HK-2 (cell line): ENCODE data around the gene PRKN.

Experiments used
- DNase-seq: peaks from one replicate; pipeline ENCODE4 v3.0.0-alpha.2; 2018; ENCODE audit not compliant: unreplicated experiment

Gene PRKN

DNA sequence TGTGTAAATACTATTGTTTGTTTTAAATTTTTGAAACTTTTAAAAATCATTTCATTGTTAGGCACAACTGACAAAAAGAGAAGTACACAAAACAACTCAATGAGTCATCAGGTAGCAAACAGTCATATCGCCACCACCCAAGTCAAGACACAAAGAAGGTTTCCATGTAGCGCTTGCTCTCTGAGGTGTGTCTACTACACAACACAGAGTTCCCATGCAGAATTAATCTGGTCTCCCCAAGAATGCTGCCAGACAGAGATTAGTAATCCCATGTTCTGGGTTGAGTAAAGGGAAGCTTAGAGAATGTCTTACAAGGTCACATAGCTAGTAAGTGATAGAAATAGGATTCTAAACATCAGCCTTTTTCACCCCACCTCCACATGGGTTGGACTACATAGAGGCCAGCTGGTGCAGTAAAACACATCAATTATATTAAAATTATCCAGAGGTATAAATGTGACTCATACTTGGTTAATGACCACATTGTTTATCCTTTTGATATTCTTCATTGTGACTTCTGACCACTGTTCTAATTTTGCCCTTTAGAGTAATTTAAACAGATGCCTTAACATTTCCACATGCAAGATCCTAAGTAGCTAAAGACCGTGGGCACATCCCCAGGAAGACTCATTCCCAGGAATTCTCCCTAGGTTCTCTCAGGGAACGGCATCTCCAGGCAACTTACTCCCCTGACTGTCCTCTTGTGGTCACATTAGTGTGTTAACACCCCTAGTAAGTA is 413.5 kb downstream of the PRKN start:
- DNase-seq = no peak

DNA sequence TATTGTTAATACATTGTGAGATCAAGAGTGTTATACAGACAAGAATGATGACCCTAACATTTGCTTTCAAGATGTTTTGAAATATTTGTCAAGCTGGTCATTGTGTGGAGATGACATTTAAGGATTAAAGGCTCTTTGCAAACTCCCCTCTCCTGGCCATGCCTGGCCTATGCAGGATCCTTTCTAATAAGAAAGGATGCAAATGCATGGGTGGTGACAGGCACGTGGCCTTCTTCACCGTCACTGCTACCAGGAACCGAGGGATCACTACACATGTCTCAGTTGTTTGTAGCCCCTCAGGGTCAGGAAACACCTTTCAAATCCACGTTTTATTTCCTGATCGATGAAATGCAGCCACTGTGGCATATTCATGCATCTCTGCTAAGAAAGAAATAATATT is 419.7 kb downstream of the PRKN start:
- DNase-seq = no peak

DNA sequence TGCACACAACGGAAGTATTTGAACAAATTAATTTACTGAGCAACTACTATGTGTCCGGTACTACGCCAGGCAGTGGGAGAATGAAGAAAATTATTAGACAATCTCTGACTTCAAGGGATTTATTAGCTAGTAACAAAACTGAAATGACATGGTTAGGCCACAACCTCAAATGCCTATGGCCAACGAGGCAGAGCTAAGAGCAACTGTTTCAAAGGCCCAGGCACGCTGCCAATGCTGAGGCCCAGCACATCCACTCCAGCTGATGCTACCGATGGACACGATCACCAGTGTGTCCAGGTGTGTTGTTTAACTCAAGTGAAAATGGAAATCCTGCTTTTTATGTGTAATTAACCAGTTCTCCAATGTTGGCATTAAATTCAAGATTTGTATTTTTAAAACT is 420.9 kb downstream of the PRKN start:
- DNase-seq = peak; percentile 24

DNA sequence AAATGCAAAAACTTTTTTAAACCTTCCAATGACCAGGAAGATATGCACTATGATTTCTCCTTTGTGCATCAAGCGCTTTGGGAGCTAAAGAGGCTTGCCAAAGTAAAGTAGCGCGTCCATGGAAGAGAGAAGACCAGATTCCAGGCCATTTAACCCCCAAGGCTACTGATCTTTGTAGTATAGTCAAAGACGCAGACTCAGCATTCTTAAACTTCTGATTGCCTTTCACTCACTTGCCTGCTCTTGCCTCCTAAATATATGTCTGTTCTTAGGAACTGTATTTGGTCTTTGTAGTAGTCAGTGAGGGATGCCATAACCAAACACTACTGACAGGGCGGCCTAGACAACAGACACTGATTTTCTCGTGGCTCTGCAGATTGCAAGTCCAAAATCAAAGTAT is 426.4 kb downstream of the PRKN start:
- no peak for DNase-seq

DNA sequence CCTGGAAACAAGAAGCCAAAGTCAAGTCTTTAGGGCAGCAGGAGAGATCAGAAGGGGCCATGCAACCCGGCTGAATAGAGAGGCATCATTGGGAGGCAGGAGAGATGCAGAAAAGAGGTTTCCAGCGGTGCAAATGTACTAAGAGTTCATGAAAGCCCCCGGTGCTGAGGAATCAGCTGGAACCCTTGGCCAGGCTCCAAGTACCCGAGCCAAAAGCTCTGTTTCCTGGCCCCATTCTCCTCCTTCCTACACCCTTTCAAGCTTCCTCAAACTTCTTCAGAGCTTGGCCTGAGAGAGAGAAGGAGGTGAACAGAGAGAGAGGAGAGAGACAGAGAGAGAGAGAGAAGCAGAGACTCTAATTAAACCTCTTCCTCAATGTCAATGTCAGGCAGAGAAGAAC is 433.5 kb downstream of the PRKN start:
- no peak for DNase-seq

DNA sequence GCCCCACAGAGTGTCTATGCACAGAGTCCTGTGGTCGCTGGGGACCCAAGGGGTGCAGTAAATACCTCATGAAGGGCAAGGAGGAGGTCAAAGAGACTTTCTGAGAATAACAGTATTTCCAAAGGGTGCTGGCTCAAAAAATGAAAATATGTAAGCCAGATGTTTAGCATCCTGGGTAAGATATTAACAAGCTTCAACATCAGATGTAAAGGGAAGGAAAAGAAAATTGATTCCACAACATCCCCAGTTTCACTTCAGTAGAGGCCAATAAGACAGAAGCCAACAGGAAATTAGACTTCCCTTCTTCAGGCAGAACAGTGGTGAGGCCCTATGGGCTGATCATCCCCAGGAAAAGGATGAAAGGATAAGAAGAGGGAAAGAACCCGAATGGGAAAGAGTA is 434.7 kb downstream of the PRKN start:
- no peak for DNase-seq

DNA sequence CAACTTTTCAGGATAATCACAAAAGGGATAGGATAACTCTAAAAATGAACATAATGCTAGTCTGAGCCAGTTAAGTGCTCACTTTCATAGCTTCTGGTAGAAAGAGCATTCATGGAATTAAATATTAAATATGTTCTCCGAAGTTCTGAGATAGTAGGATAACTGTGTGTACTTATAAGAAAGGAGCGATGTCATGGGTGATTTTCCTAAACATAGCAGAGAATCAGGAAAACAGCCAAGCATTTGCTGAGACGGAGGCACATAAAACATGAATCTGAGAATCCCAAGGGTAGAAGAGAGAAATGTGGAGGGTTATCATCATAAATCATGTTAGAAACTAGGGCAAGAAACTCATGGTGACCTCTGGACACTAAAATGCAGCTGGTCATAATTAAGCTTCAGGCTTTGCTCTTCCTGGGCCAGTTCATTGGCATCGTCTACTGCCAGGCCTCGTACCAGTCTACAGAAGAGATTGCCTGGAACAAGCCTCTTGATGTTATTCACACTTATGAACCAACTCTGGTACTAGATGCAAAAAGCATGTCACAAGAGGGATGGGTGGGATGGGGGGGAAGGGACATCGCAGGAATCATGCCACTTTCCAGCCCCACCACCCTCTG is 436.6 kb downstream of the PRKN start:
- no peak for DNase-seq

DNA sequence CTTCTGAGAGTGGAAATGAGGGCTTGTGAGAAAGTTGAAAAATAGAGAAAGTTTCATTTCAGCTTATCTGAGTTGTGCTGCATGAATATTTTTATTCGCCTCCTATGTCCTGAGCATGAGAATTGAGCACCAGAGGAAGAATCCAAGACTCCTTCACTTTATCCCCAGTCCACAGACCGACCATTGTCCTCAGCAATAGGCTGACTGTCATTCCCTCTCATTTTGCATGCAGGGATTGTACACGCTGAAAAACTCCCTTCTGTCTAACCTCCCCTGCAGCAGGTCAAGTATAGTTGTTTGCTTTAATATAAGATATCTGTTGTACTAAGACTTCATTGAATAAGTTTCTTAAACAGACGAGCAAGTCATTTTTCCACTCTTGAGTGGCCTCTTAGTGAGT is 437.6 kb downstream of the PRKN start:
- no peak for DNase-seq

DNA sequence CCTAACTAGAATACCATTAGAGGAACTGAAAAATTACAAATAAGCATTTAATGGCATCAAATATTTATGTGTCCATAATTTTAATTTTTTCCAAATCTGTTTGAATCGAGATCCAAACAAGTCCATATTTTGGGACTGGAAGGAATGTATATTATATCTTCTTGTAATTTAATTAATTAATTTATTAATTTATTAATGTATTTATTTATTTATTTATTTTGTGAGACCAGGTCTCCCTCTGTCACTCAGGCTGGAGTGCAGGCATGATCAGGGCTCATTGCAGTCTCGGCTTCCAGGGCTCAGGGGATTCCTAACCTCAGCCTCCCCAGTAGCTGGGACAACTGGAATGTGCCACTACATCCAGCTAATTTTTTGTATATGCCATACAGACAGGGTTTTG is 453.6 kb downstream of the PRKN start:
- no peak for DNase-seq

DNA sequence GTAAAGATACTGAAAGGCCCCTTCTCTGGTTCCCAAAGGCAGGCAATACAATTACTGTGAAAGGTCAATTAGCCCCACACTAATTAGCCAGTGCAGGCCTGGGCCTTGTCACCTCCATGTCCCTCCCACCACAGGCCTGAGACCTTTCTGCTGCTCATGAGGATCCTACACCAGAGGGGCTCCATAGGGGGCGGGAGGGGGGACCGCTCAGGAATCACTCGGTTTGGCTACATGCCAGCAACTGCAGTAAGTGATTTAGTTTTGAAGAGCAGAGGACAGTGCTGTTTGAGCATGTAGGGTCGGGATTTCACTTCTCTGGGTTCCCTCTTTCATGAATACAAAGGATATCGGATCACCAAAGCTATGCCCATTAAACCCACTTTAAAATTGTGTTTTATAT is 455.6 kb downstream of the PRKN start:
- no peak for DNase-seq

DNA sequence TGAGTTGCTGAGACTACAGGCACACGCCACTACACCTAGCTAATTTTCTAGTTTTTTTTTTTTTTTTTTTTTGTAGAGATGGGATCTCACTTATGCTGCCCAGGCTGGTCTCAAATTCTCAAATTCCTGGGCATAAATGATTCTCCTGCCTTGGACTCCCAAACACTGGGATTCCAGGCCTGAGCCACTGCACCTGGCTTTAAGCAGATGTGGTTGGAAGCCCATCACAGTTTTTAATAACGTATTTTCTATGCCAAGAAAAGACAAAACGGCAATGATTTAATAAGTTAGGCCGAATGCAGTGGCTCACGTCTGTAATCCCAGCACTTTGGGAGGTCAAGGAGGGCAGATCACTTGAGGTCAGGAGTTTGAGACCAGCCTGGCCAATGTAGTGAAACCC is 456.6 kb downstream of the PRKN start:
- DNase-seq = no peak

DNA sequence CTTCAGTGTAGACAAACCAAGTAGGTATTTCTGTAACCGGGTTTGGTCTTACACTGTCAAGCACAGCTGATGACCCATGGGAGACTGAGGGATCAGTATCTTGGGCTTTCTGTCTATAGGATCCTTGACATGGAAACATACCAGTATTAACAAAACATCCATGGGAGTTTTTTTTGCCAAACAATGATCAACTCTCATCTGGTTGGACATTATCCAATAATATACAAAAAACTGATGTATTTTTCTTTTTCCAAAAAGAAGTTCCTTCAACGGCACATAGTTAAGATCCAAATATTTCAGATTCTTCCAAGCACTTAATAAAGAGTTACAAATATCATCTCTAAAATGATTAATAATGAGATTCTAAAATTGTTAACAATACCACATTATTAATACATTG is 459.9 kb downstream of the PRKN start:
- DNase-seq = no peak

DNA sequence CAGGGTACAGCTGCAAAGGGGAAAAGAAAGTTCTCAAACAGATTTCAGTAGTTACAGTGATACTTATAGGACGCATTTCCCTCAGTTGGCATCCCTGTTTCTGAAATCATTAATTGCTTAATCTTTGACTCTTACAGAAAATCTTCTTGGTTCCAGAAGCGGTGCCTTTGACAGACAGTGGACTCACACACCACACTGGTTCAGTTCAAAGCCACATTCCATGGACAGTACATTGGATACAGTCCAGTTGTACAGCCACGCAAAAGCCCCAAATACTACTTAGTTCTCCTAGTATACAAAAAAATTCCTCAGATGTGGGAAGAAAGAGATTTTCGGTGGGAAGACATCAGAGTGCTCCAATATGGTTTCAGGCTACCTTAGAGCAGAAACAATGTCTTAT is 460.4 kb downstream of the PRKN start:
- no peak for DNase-seq

DNA sequence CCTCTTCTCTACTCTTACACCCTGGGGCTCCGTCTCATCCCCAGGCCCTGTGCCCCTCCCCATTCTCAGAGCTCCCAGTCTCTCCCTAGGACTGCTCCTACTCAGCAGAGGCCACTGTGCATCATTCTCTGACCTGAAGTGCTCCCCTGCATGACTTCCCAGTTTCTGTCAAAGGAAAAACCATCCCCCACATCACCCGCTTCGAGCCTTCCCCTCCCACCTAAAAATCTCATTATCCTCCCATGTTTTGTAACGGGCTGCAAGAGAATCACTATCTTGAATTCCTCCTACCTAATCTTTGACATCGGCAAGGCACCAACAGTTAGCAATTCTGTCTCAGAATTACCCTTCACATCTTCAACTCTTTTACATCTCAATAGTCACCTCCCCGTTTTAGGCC is 463.0 kb downstream of the PRKN start:
- no peak for DNase-seq

DNA sequence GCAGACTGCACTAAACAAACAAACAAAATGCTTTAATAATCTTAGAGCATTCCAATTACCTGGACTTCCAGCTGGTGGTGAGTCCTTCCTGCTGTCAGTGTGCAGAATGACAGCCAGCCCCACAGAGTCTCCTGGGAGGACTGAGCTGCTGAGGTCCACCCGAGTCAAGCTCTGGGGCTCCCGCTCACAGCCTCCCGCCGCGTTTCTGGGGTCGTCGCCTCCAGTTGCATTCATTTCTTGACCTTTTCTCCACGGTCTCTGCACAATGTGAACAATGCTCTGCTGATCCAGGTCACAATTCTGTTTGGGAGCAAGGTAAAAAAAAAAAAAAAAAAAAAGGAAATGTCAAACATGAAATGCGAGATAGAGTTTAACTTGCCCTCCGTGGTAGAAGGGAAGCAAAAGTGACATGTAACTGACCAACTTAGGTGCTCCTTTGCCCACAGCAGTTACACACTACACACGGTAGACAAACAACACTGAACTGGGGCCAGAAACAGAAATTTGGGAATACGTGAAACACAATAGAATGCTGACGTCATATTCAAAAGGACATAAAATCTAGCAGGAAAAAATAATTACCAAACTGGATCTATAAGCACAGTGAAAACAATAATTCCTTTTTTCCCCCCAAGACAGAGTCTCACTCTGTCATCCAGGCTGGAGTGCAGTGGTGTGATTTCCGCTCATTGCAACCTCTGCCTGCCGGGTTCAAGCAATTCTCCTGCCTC is 464.9 kb downstream of the PRKN start:
- DNase-seq = no peak

DNA sequence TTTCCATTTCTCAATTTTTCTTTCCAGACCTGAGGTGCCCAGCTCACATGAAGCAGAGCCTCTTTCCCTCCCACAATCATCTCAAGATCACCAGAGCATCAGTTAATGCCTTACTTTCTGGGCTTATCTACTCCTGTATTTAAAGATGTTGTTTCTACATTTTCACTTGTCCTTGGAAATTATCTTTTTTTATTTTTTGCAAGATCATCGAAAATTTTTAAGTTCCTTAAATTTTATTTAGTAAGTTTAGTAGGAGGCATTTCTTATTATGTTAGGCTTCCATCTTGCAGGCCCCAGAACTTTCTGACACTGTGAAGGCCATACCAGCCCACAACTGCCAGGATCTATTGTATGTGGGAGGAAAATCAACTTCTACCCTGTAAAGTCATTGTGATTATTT is 466.0 kb downstream of the PRKN start:
- DNase-seq = no peak

DNA sequence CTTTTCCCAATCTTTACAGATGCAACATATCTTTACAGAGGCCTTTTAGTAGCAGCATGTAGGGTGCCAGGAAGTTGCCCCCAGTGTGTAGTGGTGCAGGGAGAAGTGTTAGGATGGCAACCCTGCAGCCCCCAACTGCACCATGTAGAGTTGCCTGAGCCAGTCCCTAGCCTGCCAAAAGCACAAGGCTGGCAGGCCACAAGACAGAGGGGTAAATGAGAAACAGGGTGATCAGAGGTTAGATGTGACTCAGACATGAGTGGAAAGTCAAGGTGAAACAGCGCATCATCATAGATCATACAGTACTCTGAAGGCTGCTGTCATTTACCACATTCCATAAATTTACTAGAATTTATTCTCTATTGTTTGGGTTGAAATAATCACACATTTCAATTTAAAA is 467.5 kb downstream of the PRKN start:
- DNase-seq = no peak

DNA sequence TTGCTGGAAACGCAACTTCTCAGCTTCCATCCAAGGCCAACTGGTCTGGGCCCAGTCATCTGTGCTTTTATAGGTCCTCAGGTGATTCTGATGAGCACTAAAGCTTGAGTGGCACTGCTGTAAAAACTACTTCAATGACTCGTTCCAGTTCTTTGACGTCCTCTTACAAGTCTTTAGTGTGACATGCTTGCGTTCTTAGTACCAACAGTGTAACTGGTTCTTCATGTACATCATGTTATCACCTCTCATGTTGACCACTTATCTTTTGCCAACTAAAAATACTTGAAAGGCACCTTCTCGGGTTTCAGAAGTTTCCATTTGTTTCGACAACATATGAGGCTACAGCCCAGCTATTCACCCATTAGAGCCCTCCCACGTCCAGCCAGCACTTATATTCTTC is 468.9 kb downstream of the PRKN start:
- DNase-seq = no peak

DNA sequence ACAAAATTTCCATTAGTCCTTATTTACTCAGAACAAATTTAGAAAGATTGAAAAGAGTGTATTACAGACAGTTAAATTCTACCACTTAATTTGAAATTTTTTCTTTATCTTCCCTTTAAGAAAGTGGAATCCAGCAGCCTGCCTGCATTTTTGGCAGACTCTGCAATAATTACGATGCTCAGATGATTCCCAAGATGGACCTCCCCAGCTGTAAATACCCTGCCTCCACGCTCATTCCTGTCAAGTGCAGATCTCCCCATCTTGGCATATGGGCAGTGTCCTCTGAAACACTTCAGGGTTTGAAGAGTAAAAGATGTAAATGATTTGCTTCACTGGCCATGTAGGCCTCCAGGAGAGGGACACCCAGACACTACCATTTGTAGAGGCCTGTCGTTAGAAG is 471.2 kb downstream of the PRKN start:
- no peak for DNase-seq

DNA sequence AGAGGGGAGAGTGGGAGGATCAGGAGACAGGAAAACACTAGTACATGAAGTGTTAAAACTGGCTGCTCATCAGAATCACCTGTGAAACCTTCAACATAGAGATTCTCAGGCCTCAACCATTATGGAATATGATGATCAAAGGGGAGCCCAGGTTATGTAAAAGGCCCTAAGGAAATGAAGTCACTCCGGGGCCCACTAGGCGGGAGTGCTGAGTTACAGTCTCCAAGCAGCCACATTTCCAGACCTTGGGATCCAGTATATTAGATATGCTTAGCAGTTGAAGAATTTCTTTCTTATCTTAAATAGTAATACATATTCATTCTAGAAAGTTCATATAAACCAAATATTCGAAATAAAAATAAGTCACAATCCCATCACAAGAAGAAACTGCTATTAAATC is 476.3 kb downstream of the PRKN start:
- no peak for DNase-seq

DNA sequence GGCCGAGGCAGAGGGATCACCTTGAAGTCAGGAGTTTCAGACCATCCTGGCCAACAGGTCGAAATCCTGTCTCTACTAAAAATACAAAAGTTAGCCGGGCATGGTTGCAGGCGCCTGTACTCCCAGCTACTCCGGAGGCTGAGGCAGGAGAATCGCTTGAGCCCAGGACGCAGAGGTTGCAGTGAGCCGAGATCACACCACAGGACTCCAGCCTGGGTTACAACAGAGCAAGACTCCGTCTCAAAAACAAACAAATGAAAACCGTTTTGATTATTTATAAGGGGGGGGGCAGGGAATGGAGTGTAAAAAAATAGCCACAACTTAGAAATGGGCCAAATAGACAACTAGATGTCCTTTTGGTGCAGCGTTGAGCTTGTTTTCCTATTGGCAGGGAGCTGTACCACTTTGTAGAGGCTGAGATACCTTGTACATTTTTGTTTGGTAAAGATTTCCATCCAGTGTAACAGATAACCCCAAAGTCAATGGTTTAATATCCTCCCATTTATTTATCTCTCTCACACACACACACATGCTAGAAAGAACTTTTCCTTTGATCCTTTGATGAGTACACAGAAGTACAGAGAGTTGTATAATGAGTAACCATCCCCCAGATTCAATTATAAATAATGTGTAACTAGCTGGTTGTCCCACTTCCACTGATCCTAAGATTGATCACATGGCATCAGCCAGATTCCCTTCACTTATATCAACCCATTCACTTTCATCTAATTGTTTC is 477.5 kb downstream of the PRKN start:
- no peak for DNase-seq

DNA sequence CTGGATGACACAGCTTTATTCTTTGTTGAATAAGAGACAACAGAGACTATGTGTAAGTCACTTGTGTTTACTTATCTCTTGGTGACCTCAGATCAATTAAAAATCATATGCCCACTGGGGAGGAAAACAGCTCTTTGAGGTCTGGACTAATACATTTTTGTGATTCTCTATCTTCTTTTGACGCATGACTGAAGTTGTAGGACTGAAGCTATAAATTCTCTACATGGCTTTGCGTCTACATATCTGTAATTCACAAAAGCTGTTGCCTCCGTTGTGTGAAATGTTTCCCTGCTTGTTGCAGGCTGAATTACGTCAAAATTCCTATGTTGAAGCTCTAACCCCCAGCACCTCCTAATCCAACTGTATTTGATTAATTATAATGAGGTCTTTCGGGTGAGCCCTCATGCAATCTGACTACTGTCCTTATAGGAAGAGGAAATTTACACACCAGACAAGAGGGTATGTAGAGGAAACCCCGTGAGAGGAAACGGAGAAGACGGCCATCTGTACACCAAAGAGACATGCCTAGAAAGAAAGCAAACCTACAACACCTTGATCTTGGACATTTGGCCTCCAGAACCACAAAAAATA is 481.6 kb downstream of the PRKN start:
- no peak for DNase-seq
